Chondrocyte (in vitro differentiated cells): ENCODE data around the gene KLHL21. TPM values are rescaled to one million over a fixed set of nuclear protein-coding genes. Genes with fewer than 3 reads are reported as not detected.
"Not testable (repeated sequence)": the region's sequence is repeated elsewhere in the genome, so short reads cannot be mapped to it uniquely, and the experiment has no call there.

Experiments used
- DNase-seq: peaks from one replicate; pipeline ENCODE4 v3.0.0; 2021; ENCODE audit warnings: mixed read lengths, low spot score
- H3K27ac Mint-ChIP-seq: one replicate; pipeline ENCODE4 v1.8.0; 2021; ENCODE audit warnings: mild to moderate bottlenecking, moderate library complexity, mixed read lengths; ENCODE audit not compliant: unreplicated experiment
- H3K27me3 Mint-ChIP-seq: 2 replicates; pipeline ENCODE4 v1.8.0; 2021; ENCODE audit warnings: low read depth, mixed read lengths
- H3K36me3 Mint-ChIP-seq: 2 replicates; pipeline ENCODE4 v1.8.0; 2021; ENCODE audit warnings: low read depth, mixed read lengths
- H3K4me1 Mint-ChIP-seq: 2 replicates; pipeline ENCODE4 v1.8.0; 2021; ENCODE audit warnings: low read depth, mild to moderate bottlenecking, mixed read lengths
- H3K4me3 Mint-ChIP-seq: one replicate; pipeline ENCODE4 v1.8.0; 2021; ENCODE audit warnings: mild to moderate bottlenecking, moderate library complexity, mixed read lengths; ENCODE audit not compliant: unreplicated experiment
- H3K9me3 Mint-ChIP-seq: 2 replicates; pipeline ENCODE4 v1.8.0; 2021; ENCODE audit warnings: low read depth, mixed read lengths
- CTCF ChIP-seq: fragments of 200-600 bp; sonication (generic); IDR thresholded peaks from 2 replicates; pipeline ENCODE4 v1.5.0; 2021; ENCODE audit warnings: antibody characterized with exemption, mild to moderate bottlenecking, moderate library complexity
- long read RNA-seq: library from polyadenylated mRNA; stranded (forward); transcript quantifications from one replicate; pipeline ENCODE4 v2.0.0, GENCODE V29; 2021
- total RNA-seq: library from RNA; stranded (reverse); gene quantifications from 3 replicates; pipeline ENCODE4 v1.2.1, GENCODE V29; 2021

The KLHL21 gene
- 34.3 to 39.6 TPM (median 38.3 TPM) in 3 replicates for total RNA-seq
- long read RNA-seq, full-length matches to known transcripts: 80 of 113 reads
- long read RNA-seq, partial matches to known transcripts: 28 of 113 reads
- long read RNA-seq, other reads (novel, unspliced or antisense): 5 of 113 reads

GRCh38 chr1:6602669-6603237, at the start of gene KLHL21:
Gene KLHL21, minus strand, starts transcription at chr1:6602869. Its CDS starts 52 bp downstream, at chr1:6602817.
- Mint-ChIP-seq H3K36me3 (no peaks in the 10 kb centered on the region), H3K27me3 (no peaks in the 10 kb centered on the region), H3K27ac (peak within 1 kb of the TSS; percentile 99), H3K4me3 (peak within 1 kb of the TSS; percentile 86), H3K4me1 (peaks cover 38% of the 10 kb centered on the region), H3K9me3 (no peaks in the 10 kb centered on the region)
- DNase-seq: no peak
- peak; percentile 5 for TF ChIP-seq CTCF

- no peak for DNase-seq
- Mint-ChIP-seq H3K4me1 (peaks cover 6% of the 10 kb centered on the region), H3K4me3 (no peak overlapping the region), H3K27me3 (no peaks in the 10 kb centered on the region), H3K36me3 (peaks cover 9% of the 10 kb centered on the region), H3K27ac (no peak overlapping the region), H3K9me3 (no peaks in the 10 kb centered on the region)
- no peak for TF ChIP-seq CTCF
Measured at GRCh38 chr1:6651909-6652308, 49.2 kb upstream of the KLHL21 start.

- no peak for DNase-seq
- Mint-ChIP-seq H3K36me3 (peaks cover 10% of the 10 kb centered on the region), H3K9me3 (no peaks in the 10 kb centered on the region), H3K4me3 (no peak overlapping the region), H3K27me3 (no peaks in the 10 kb centered on the region), H3K27ac (no peak overlapping the region), H3K4me1 (no peaks in the 10 kb centered on the region)
- no peak for TF ChIP-seq CTCF
Measured at GRCh38 chr1:6648556-6648955, 45.9 kb upstream of the KLHL21 start.

- Mint-ChIP-seq H3K27ac (no peak overlapping the region), H3K4me1 (no peaks in the 10 kb centered on the region), H3K27me3 (no peaks in the 10 kb centered on the region), H3K36me3 (peaks cover 14% of the 10 kb centered on the region), H3K9me3 (no peaks in the 10 kb centered on the region), H3K4me3 (no peak overlapping the region)
- peak; percentile 85 for TF ChIP-seq CTCF
- DNase-seq: no peak
Measured at GRCh38 chr1:6646499-6647148, 44.0 kb upstream of the KLHL21 start.

GRCh38 chr1:6645018-6645417, 42.3 kb upstream of the KLHL21 start:
- Mint-ChIP-seq H3K4me1 (no peaks in the 10 kb centered on the region), H3K27ac (no peak overlapping the region), H3K9me3 (no peaks in the 10 kb centered on the region), H3K4me3 (no peak overlapping the region), H3K27me3 (no peaks in the 10 kb centered on the region), H3K36me3 (peaks cover 11% of the 10 kb centered on the region)
- no peak for TF ChIP-seq CTCF
- no peak for DNase-seq

GRCh38 chr1:6640867-6641266, 38.2 kb upstream of the KLHL21 start:
- H3K27ac Mint-ChIP-seq, H3K4me3 Mint-ChIP-seq, H3K9me3 Mint-ChIP-seq, DNase-seq, H3K27me3 Mint-ChIP-seq: not testable (repeated sequence)
- Mint-ChIP-seq H3K36me3 (peaks cover 23% of the 10 kb centered on the region), H3K4me1 (peaks cover 10% of the 10 kb centered on the region)
